Measurements from ENCODE around the gene COBLL1.

Gene COBLL1

GRCh38 chr2:164792316-164793170, 49.1 kb downstream of the COBLL1 start:
- H3K27me3 ChIP-seq (ENCODE audit: low read depth, low read length) = no peaks in the 10 kb centered on the region
- TF ChIP-seq CTCF (IDR thresholded peaks at IDR 0.05; ENCODE audit: low read depth, low read length) (no peak), EZH2phosphoT487 (IDR thresholded peaks at IDR 0.05; ENCODE audit: low read depth) (no peak)
- no peak overlapping the region for H2AFZ ChIP-seq (ENCODE audit: low read depth, low read length)
- no peak overlapping the region for H3K4me2 ChIP-seq (ENCODE audit: low read length)
- no peak overlapping the region for H3K4me3 ChIP-seq (ENCODE audit: low read length)
- no peaks in the 10 kb centered on the region for H3K36me3 ChIP-seq (replicated peaks; ENCODE audit: low read depth, low read length)
- no peaks in the 10 kb centered on the region; the same call in 1 of the 2 replicates for H3K79me2 ChIP-seq (ENCODE audit: low read length)
- H3K9ac ChIP-seq (ENCODE audit: low read length) = no peak overlapping the region
- no peak overlapping the region for H3K27ac ChIP-seq (ENCODE audit: low read length)
- H4K20me1 ChIP-seq (ENCODE audit: insufficient read depth, low read length) = no peaks in the 10 kb centered on the region
- no peaks in the 10 kb centered on the region for H3K9me3 ChIP-seq (ENCODE audit: insufficient read depth, low read length)
- peaks cover 35% of the 10 kb centered on the region for H3K4me1 ChIP-seq (ENCODE audit: low read length)

- no peak overlapping the region for H3K27ac ChIP-seq (ENCODE audit: low read length)
- H3K4me2 ChIP-seq (ENCODE audit: low read length) = no peak overlapping the region
- TF ChIP-seq CTCF (IDR thresholded peaks at IDR 0.05; ENCODE audit: low read depth, low read length) = no peak
- TF ChIP-seq EZH2phosphoT487 (IDR thresholded peaks at IDR 0.05; ENCODE audit: low read depth) = no peak
- no peaks in the 10 kb centered on the region for H3K27me3 ChIP-seq (ENCODE audit: low read depth, low read length)
- no peaks in the 10 kb centered on the region for H3K36me3 ChIP-seq (replicated peaks; ENCODE audit: low read depth, low read length)
- H2AFZ ChIP-seq (ENCODE audit: low read depth, low read length) = no peak overlapping the region
- no peaks in the 10 kb centered on the region for H3K9me3 ChIP-seq (ENCODE audit: insufficient read depth, low read length)
- H4K20me1 ChIP-seq (ENCODE audit: insufficient read depth, low read length) = no peaks in the 10 kb centered on the region
- H3K4me3 ChIP-seq (ENCODE audit: low read length) = no peak overlapping the region
- H3K9ac ChIP-seq (ENCODE audit: low read length) = no peak overlapping the region
- H3K4me1 ChIP-seq (ENCODE audit: low read length) = peaks cover 22% of the 10 kb centered on the region
- no peaks in the 10 kb centered on the region for H3K79me2 ChIP-seq (ENCODE audit: low read length)
Observed at GRCh38 chr2:164789968-164790367, 51.7 kb downstream of the COBLL1 start.

GRCh38 chr2:164786787-164787186, 54.8 kb downstream of the COBLL1 start:
- Histone ChIP-seq H4K20me1 (ENCODE audit: insufficient read depth, low read length) (no peaks in the 10 kb centered on the region), H3K79me2 (ENCODE audit: low read length) (no peaks in the 10 kb centered on the region), H3K27me3 (ENCODE audit: low read depth, low read length) (no peaks in the 10 kb centered on the region), H3K4me2 (ENCODE audit: low read length) (no peak overlapping the region), H3K9me3 (ENCODE audit: insufficient read depth, low read length) (no peaks in the 10 kb centered on the region), H3K4me3 (ENCODE audit: low read length) (no peak overlapping the region), H3K27ac (ENCODE audit: low read length) (no peak overlapping the region), H3K9ac (ENCODE audit: low read length) (no peak overlapping the region), H3K36me3 (replicated peaks; ENCODE audit: low read depth, low read length) (no peaks in the 10 kb centered on the region), H2AFZ (ENCODE audit: low read depth, low read length) (no peak overlapping the region), H3K4me1 (ENCODE audit: low read length) (peaks cover 17% of the 10 kb centered on the region)
- TF ChIP-seq EZH2phosphoT487 (IDR thresholded peaks at IDR 0.05; ENCODE audit: low read depth) (no peak), CTCF (IDR thresholded peaks at IDR 0.05; ENCODE audit: low read depth, low read length) (no peak)

- Histone ChIP-seq H2AFZ (ENCODE audit: low read depth, low read length) (peak overlapping the region; percentile 79), H4K20me1 (ENCODE audit: insufficient read depth, low read length) (no peaks in the 10 kb centered on the region), H3K36me3 (replicated peaks; ENCODE audit: low read depth, low read length) (no peaks in the 10 kb centered on the region), H3K4me2 (ENCODE audit: low read length) (peak overlapping the region; percentile 28), H3K4me3 (ENCODE audit: low read length) (no peak overlapping the region), H3K9ac (ENCODE audit: low read length) (no peak overlapping the region), H3K79me2 (ENCODE audit: low read length) (no peaks in the 10 kb centered on the region), H3K27me3 (ENCODE audit: low read depth, low read length) (no peaks in the 10 kb centered on the region), H3K27ac (ENCODE audit: low read length) (no peak overlapping the region), H3K9me3 (ENCODE audit: insufficient read depth, low read length) (no peaks in the 10 kb centered on the region), H3K4me1 (ENCODE audit: low read length) (peaks cover 27% of the 10 kb centered on the region)
- no peak for TF ChIP-seq EZH2phosphoT487 (IDR thresholded peaks at IDR 0.05; ENCODE audit: low read depth)
Observed at GRCh38 chr2:164785457-164785856, 56.2 kb downstream of the COBLL1 start.
